ENCODE measurements around the gene LPIN2. TPM values are rescaled to one million over a fixed set of nuclear protein-coding genes. Genes with fewer than 3 reads are reported as not detected.

LPIN2 gene
- total and polyA plus RNA-seq, 2 of the 13 experiments (the other 11 are each of a cell fraction or from before 2014, with no cell fraction given) = 46.0 to 119 TPM

- no peak for TF ChIP-seq IRF1 (CRISPR knock-in tag; IDR thresholded peaks at IDR 0.05; ENCODE audit: low read depth)
- TF ChIP-seq MAFK (conservative IDR thresholded peaks at IDR 0.05 in 1 of 2, IDR thresholded peaks at IDR 0.05 in 1 of 2; ENCODE audit: low read length in 2 of 2) = no peak
- no peak for TF ChIP-seq ZBTB1 (CRISPR knock-in tag; IDR thresholded peaks at IDR 0.05; ENCODE audit: borderline replicate concordance)
- TF ChIP-seq MXD1 (CRISPR knock-in tag; IDR thresholded peaks at IDR 0.05) = no peak
- no peak for TF ChIP-seq ZNF781 (CRISPR knock-in tag; IDR thresholded peaks at IDR 0.05; ENCODE audit: borderline replicate concordance, not compliant biosample characterization)
- TF ChIP-seq USF2 (IDR thresholded peaks at IDR 0.05; ENCODE audit: low read depth, low read length) = no peak
- TF ChIP-seq USF2 (CRISPR knock-in tag; IDR thresholded peaks at IDR 0.05; ENCODE audit: borderline replicate concordance) = no peak
- no peak for TF ChIP-seq ADNP (CRISPR knock-in tag; IDR thresholded peaks at IDR 0.05)
- TF ChIP-seq PTBP1 (IDR thresholded peaks at IDR 0.05; ENCODE audit: low read depth, low read length, poor library complexity, severe bottlenecking) = no peak
- TF ChIP-seq SETDB1 (CRISPR knock-in tag; IDR thresholded peaks at IDR 0.05; ENCODE audit: borderline replicate concordance) = no peak
- TF ChIP-seq SRF (IDR thresholded peaks at IDR 0.05; ENCODE audit: low read depth, low read length) = no peak
- no peak for TF ChIP-seq ZNF598 (CRISPR knock-in tag; IDR thresholded peaks at IDR 0.05; ENCODE audit: borderline replicate concordance)
- no peak for TF ChIP-seq ZMAT5 (CRISPR knock-in tag; IDR thresholded peaks at IDR 0.05; ENCODE audit: borderline replicate concordance, low read depth)
- TF ChIP-seq MYPOP (CRISPR knock-in tag; IDR thresholded peaks at IDR 0.05) = no peak
- TF ChIP-seq CENPT (CRISPR knock-in tag; IDR thresholded peaks at IDR 0.05; ENCODE audit: low read depth) = no peak
- peak; percentile 80 for TF ChIP-seq NR2C2 (CRISPR knock-in tag; IDR thresholded peaks at IDR 0.05; ENCODE audit: borderline replicate concordance)
- TF ChIP-seq CEBPZ (IDR thresholded peaks at IDR 0.05; ENCODE audit: low read length) = no peak
- peak; percentile 51 for TF ChIP-seq TBL1XR1 (IDR thresholded peaks at IDR 0.05; ENCODE audit: borderline replicate concordance, low read length, partially characterized antibody)
- no peak for TF ChIP-seq GTF2F1 (IDR thresholded peaks at IDR 0.05; ENCODE audit: low read length)
- no peak for TF ChIP-seq POLR2AphosphoS2 (IDR thresholded peaks at IDR 0.05; ENCODE audit: low read depth, low read length)
These were observed 28.2 kb downstream of the LPIN2 start (continued) for GRCh38 chr18:2984703-2985261.

All from HepG2 (cell line).